Stimulated activated naive CD4-positive, alpha-beta T cell treated with Interleukin-2 at 50 U/mL for 16 hours (primary cell): ENCODE results near the gene MZT2B.
"Not testable (repeated sequence)": the region's sequence is repeated elsewhere in the genome, so short reads cannot be mapped to it uniquely, and the experiment has no call there.

Source experiments
- DNase-seq: peaks from one replicate; lab custom pipeline; 2025; lab: John Stamatoyannopoulos, UW

Gene MZT2B

GRCh38 chr2:130152816-130153595 is 29.1 kb upstream of the MZT2B start:
- DNase-seq: no peak

GRCh38 chr2:130153721-130154422 is 28.2 kb upstream of the MZT2B start:
- not testable (repeated sequence) for DNase-seq

GRCh38 chr2:130154423-130154770 is 27.7 kb upstream of the MZT2B start:
- DNase-seq: not testable (repeated sequence)

- no peak for DNase-seq
These were observed 27.0 kb upstream of the MZT2B start for GRCh38 chr2:130154773-130155765.

GRCh38 chr2:130155956-130156623 is 26.0 kb upstream of the MZT2B start:
- not testable (repeated sequence) for DNase-seq

GRCh38 chr2:130156624-130157004 is 25.4 kb upstream of the MZT2B start:
- DNase-seq: no peak

- not testable (repeated sequence) for DNase-seq
These were observed 24.7 kb upstream of the MZT2B start for GRCh38 chr2:130157354-130157753.

GRCh38 chr2:130157825-130158514 is 24.1 kb upstream of the MZT2B start:
- not testable (repeated sequence) for DNase-seq

GRCh38 chr2:130158631-130159030 is 23.4 kb upstream of the MZT2B start:
- DNase-seq: no peak

- DNase-seq: not testable (repeated sequence)
These were observed 22.7 kb upstream of the MZT2B start for GRCh38 chr2:130159376-130159775.

- no peak for DNase-seq
These were observed 21.9 kb upstream of the MZT2B start for GRCh38 chr2:130160131-130160530.

- not testable (repeated sequence) for DNase-seq
These were observed 21.0 kb upstream of the MZT2B start for GRCh38 chr2:130160838-130161705.

- DNase-seq: not testable (repeated sequence)
These were observed 19.6 kb upstream of the MZT2B start for GRCh38 chr2:130162486-130162885.

- no peak for DNase-seq
These were observed 19.1 kb upstream of the MZT2B start for GRCh38 chr2:130162968-130163367.

GRCh38 chr2:130165293-130166016 is 16.6 kb upstream of the MZT2B start:
- no peak for DNase-seq

- DNase-seq: not testable (repeated sequence)
These were observed 15.5 kb upstream of the MZT2B start for GRCh38 chr2:130166611-130167010.

GRCh38 chr2:130169163-130169562 is 12.9 kb upstream of the MZT2B start:
- not testable (repeated sequence) for DNase-seq

- no peak for DNase-seq
These were observed 12.2 kb upstream of the MZT2B start for GRCh38 chr2:130169896-130170295.

- DNase-seq: not testable (repeated sequence)
These were observed 7.2 kb upstream of the MZT2B start for GRCh38 chr2:130174866-130175265.
